ENCODE data around the gene TECPR2. TPM values are rescaled to one million over a fixed set of nuclear protein-coding genes. Genes with fewer than 3 reads are reported as not detected.

The TECPR2 gene
- total and polyA plus RNA-seq, 2 experiments from 2014 or later = 9.5 to 20.1 TPM

- H3K9me2 ChIP-seq (replicated peaks; ENCODE audit: insufficient read depth) = no peaks in the 10 kb centered on the region
- peak overlapping the region; percentile 76 for H3K4me2 ChIP-seq
- no peaks in the 10 kb centered on the region for H3K36me3 ChIP-seq (replicated peaks; ENCODE audit: insufficient read depth, low read depth)
- H3K9me3 ChIP-seq (ENCODE audit: low read depth) = no peaks in the 10 kb centered on the region
- peaks cover 20% of the 10 kb centered on the region for H3K4me1 ChIP-seq (ENCODE audit: insufficient read depth)
- peaks cover 16% of the 10 kb centered on the region for H3K79me2 ChIP-seq
- peak overlapping the region; percentile 95 for H3K27ac ChIP-seq
- peak overlapping the region; percentile 88 for H3K4me3 ChIP-seq
- H3K27me3 ChIP-seq = no peaks in the 10 kb centered on the region
- H2AFZ ChIP-seq = no peak overlapping the region
- WGBS (ENCODE audit: low lambda C conversion rate, missing lambda C conversion rate) = 92% methylated on average over 17 of the region's 17 CpGs
- no peaks in the 10 kb centered on the region for H4K20me1 ChIP-seq (ENCODE audit: insufficient read depth, poor library complexity, severe bottlenecking)
- TF ChIP-seq EZH2phosphoT487 (IDR thresholded peaks at IDR 0.05; ENCODE audit: low read depth, severe bottlenecking, unreplicated experiment) (no peak), EZH2 (IDR thresholded peaks at IDR 0.05; ENCODE audit: borderline replicate concordance) (no peak), CTCF (IDR thresholded peaks at IDR 0.05; ENCODE audit: poor library complexity) (no peak)
- no peak for DNase-seq (ENCODE audit: low spot score)
Observed at GRCh38 chr14:102320671-102321455, 41.9 kb upstream of the TECPR2 start.

- Histone ChIP-seq H3K79me2 (peaks cover 16% of the 10 kb centered on the region), H4K20me1 (ENCODE audit: insufficient read depth, poor library complexity, severe bottlenecking) (no peaks in the 10 kb centered on the region), H3K4me1 (ENCODE audit: insufficient read depth) (peaks cover 15% of the 10 kb centered on the region), H3K9me3 (ENCODE audit: low read depth) (no peaks in the 10 kb centered on the region), H3K4me3 (no peak overlapping the region), H2AFZ (no peak overlapping the region), H3K4me2 (peak overlapping the region; percentile 76), H3K36me3 (replicated peaks; ENCODE audit: insufficient read depth, low read depth) (no peaks in the 10 kb centered on the region), H3K27me3 (no peaks in the 10 kb centered on the region), H3K9me2 (replicated peaks; ENCODE audit: insufficient read depth) (no peaks in the 10 kb centered on the region), H3K27ac (peak overlapping the region; percentile 95)
- peak; percentile 50 for DNase-seq (ENCODE audit: low spot score)
- TF ChIP-seq EZH2phosphoT487 (IDR thresholded peaks at IDR 0.05; ENCODE audit: low read depth, severe bottlenecking, unreplicated experiment) (no peak), EZH2 (IDR thresholded peaks at IDR 0.05; ENCODE audit: borderline replicate concordance) (no peak), CTCF (IDR thresholded peaks at IDR 0.05; ENCODE audit: poor library complexity) (no peak)
- whole genome bisulfite sequencing (ENCODE audit: low lambda C conversion rate, missing lambda C conversion rate) = 83% methylated on average over 12 of the region's 12 CpGs
Observed at GRCh38 chr14:102321456-102322422, 41.0 kb upstream of the TECPR2 start.

GRCh38 chr14:102323102-102323501 is 39.6 kb upstream of the TECPR2 start:
- no peaks in the 10 kb centered on the region for H3K27me3 ChIP-seq
- peak; percentile 75 for DNase-seq (ENCODE audit: low spot score)
- peak overlapping the region; percentile 95 for H3K27ac ChIP-seq
- no peaks in the 10 kb centered on the region for H3K36me3 ChIP-seq (replicated peaks; ENCODE audit: insufficient read depth, low read depth)
- peaks cover 16% of the 10 kb centered on the region for H3K79me2 ChIP-seq
- H3K4me3 ChIP-seq = no peak overlapping the region
- peaks cover 15% of the 10 kb centered on the region for H3K4me1 ChIP-seq (ENCODE audit: insufficient read depth)
- H3K9me3 ChIP-seq (ENCODE audit: low read depth) = no peaks in the 10 kb centered on the region
- H2AFZ ChIP-seq = no peak overlapping the region
- WGBS (ENCODE audit: low lambda C conversion rate, missing lambda C conversion rate) = 63% methylated on average over 8 of the region's 8 CpGs
- TF ChIP-seq CTCF (IDR thresholded peaks at IDR 0.05; ENCODE audit: poor library complexity) = peak; percentile 51
- TF ChIP-seq EZH2phosphoT487 (IDR thresholded peaks at IDR 0.05; ENCODE audit: low read depth, severe bottlenecking, unreplicated experiment) = no peak
- H3K9me2 ChIP-seq (replicated peaks; ENCODE audit: insufficient read depth) = no peaks in the 10 kb centered on the region
- H3K4me2 ChIP-seq = no peak overlapping the region
- H4K20me1 ChIP-seq (ENCODE audit: insufficient read depth, poor library complexity, severe bottlenecking) = no peaks in the 10 kb centered on the region
